Osteoblast (primary cell): Measurements from ENCODE around the gene CELF4. TPM values are rescaled to one million over a fixed set of nuclear protein-coding genes. Genes with fewer than 3 reads are reported as not detected.

Experiments
- DNase-seq: peaks from one replicate; pipeline ENCODE4 v3.0.0; 2011; ENCODE audit warnings: low spot score, mixed read lengths; ENCODE audit not compliant: insufficient read length; ENCODE audit errors: missing footprints
- H2AFZ ChIP-seq: 2 replicates; pipeline ENCODE4 v1.6.0; 2011; ENCODE audit warnings: mild to moderate bottlenecking, low read length
- H3K27ac ChIP-seq: 2 replicates; pipeline ENCODE4 v1.5.1; 2011; ENCODE audit warnings: mild to moderate bottlenecking, low read depth, low read length, moderate library complexity
- H3K27me3 ChIP-seq: 2 replicates; pipeline ENCODE4 v1.6.0; 2012; ENCODE audit warnings: mild to moderate bottlenecking, control low read depth, inconsistent platforms, low read length, moderate library complexity; ENCODE audit not compliant: insufficient read depth
- H3K36me3 ChIP-seq: 2 replicates; pipeline ENCODE4 v1.5.1; 2011; ENCODE audit warnings: mild to moderate bottlenecking, low read length, control low read depth, moderate library complexity; ENCODE audit not compliant: insufficient read depth
- H3K4me1 ChIP-seq: 2 replicates; pipeline ENCODE4 v1.5.1; 2011; ENCODE audit warnings: mild to moderate bottlenecking, low read length, control low read depth, moderate library complexity; ENCODE audit not compliant: insufficient read depth
- H3K4me2 ChIP-seq: 2 replicates; pipeline ENCODE4 v1.6.0; 2011; ENCODE audit warnings: mild to moderate bottlenecking, low read length; ENCODE audit not compliant: insufficient read depth
- H3K4me3 ChIP-seq: fragments of 200-600 bp; sonication (generic); 3 replicates; pipeline ENCODE4 v1.5.1; 2012; ENCODE audit warnings: mild to moderate bottlenecking, low read length, inconsistent platforms; ENCODE audit not compliant: insufficient read depth
- H3K79me2 ChIP-seq: 2 replicates; pipeline ENCODE4 v1.6.0; 2012; ENCODE audit warnings: mild to moderate bottlenecking, low read length, control low read depth, inconsistent platforms; ENCODE audit not compliant: insufficient read depth
- H3K9me3 ChIP-seq: 2 replicates; pipeline ENCODE4 v1.5.1; 2011; ENCODE audit warnings: low read depth, low read length, control low read depth
- H4K20me1 ChIP-seq: 2 replicates; pipeline ENCODE4 v1.6.0; 2012; ENCODE audit warnings: mild to moderate bottlenecking, low read length, control low read depth; ENCODE audit not compliant: insufficient read depth
- CTCF ChIP-seq: IDR thresholded peaks from 2 replicates; pipeline ENCODE4 v1.5.1; 2011; ENCODE audit warnings: mild to moderate bottlenecking, low read depth, low read length, moderate library complexity; ENCODE audit errors: extremely low read depth
- total RNA-seq: library from RNA; depleted of rRNA; stranded (reverse); fragments of >200 nt; gene quantifications from 2 replicates; pipeline ENCODE4 v1.2.3, GENCODE V29; 2012

CELF4 gene
- total RNA-seq, 1 donor = not detected

GRCh38 chr18:37305066-37305465 is 260.5 kb downstream of the CELF4 start:
- H3K36me3 ChIP-seq = no peaks in the 10 kb centered on the region
- no peaks in the 10 kb centered on the region for H4K20me1 ChIP-seq
- no peaks in the 10 kb centered on the region for H3K27me3 ChIP-seq
- H3K79me2 ChIP-seq = no peaks in the 10 kb centered on the region
- no peak for TF ChIP-seq CTCF
- no peak overlapping the region for H3K4me3 ChIP-seq
- no peak overlapping the region for H3K4me2 ChIP-seq
- DNase-seq = peak; percentile 58
- H3K27ac ChIP-seq = no peak overlapping the region
- no peaks in the 10 kb centered on the region for H3K4me1 ChIP-seq
- H2AFZ ChIP-seq = no peak overlapping the region
- no peaks in the 10 kb centered on the region for H3K9me3 ChIP-seq

- no peaks in the 10 kb centered on the region for H3K36me3 ChIP-seq
- no peak overlapping the region for H3K4me3 ChIP-seq
- H3K4me1 ChIP-seq = peaks cover 7% of the 10 kb centered on the region
- H3K9me3 ChIP-seq = no peaks in the 10 kb centered on the region
- TF ChIP-seq CTCF = no peak
- H3K27ac ChIP-seq = no peak overlapping the region
- H4K20me1 ChIP-seq = no peaks in the 10 kb centered on the region
- peak; percentile 61 for DNase-seq
- no peak overlapping the region for H3K4me2 ChIP-seq
- H2AFZ ChIP-seq = no peak overlapping the region
- no peaks in the 10 kb centered on the region for H3K27me3 ChIP-seq
- H3K79me2 ChIP-seq = no peaks in the 10 kb centered on the region
Measured at GRCh38 chr18:37304012-37304680, 261.5 kb downstream of the CELF4 start.

GRCh38 chr18:37303009-37303408 is 262.6 kb downstream of the CELF4 start:
- DNase-seq = no peak
- Histone ChIP-seq H3K4me3 (no peak overlapping the region), H3K27me3 (no peaks in the 10 kb centered on the region), H2AFZ (no peak overlapping the region), H3K4me2 (no peak overlapping the region), H3K4me1 (peaks cover 9% of the 10 kb centered on the region), H3K9me3 (no peaks in the 10 kb centered on the region), H4K20me1 (no peaks in the 10 kb centered on the region), H3K36me3 (no peaks in the 10 kb centered on the region), H3K27ac (no peak overlapping the region), H3K79me2 (no peaks in the 10 kb centered on the region)
- no peak for TF ChIP-seq CTCF

- Histone ChIP-seq H3K27me3 (no peaks in the 10 kb centered on the region), H3K36me3 (no peaks in the 10 kb centered on the region), H3K4me1 (peaks cover 9% of the 10 kb centered on the region), H2AFZ (no peak overlapping the region), H3K4me2 (no peak overlapping the region), H3K79me2 (no peaks in the 10 kb centered on the region), H3K27ac (no peak overlapping the region), H3K4me3 (no peak overlapping the region), H4K20me1 (no peaks in the 10 kb centered on the region), H3K9me3 (no peaks in the 10 kb centered on the region)
- DNase-seq = peak; percentile 69
- TF ChIP-seq CTCF = no peak
Measured at GRCh38 chr18:37302519-37302918, 263.1 kb downstream of the CELF4 start.
